Stimulated activated CD4-positive, alpha-beta T cell treated with anti-CD3 and anti-CD28 coated beads, TNF-alpha, amount 100 ng/mL, for 48 hours (primary cell): ENCODE data around the gene PRSS22.

Source experiments
- DNase-seq, 3 donors: peaks; one replicate each; pipeline ENCODE4 v3.0.0-alpha.2; 2020; ENCODE audit warnings: low read depth in 3 of 3

PRSS22 gene

DNA sequence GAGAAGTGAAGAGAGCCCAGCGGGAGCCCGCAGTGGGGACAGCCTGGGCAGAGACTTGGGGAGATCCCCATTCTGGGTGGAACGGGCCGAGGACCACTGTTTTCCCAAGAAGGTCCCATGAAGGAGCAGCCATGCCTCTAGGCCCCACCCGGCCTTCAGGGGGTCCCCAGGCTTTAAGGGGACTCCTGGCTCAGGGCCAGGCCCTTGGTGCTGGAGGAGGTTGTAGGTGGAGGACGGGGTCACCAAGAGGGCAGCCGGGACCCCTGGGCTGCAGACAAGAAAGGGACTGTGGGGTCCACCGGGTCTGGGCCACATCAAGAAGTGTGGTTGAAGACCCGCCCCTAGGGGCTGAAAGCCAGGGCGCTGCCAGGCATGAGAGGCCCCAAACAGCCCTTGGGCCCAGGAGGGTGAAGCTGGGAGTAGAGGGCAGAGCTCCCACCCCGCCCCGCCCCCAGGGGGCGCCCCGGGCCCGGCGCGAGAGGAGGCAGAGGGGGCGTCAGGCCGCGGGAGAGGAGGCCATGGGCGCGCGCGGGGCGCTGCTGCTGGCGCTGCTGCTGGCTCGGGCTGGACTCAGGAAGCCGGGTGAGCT is 41.1 kb downstream of the PRSS22 start, which contains the start of gene PRSS21:
TSS of gene PRSS21 (plus strand) at position 487 of the 589 bp plus-strand sequence. CDS start at position 519, 32 bp downstream.
- DNase-seq, result peak in 1 of 3 donors; percentile 15

DNA sequence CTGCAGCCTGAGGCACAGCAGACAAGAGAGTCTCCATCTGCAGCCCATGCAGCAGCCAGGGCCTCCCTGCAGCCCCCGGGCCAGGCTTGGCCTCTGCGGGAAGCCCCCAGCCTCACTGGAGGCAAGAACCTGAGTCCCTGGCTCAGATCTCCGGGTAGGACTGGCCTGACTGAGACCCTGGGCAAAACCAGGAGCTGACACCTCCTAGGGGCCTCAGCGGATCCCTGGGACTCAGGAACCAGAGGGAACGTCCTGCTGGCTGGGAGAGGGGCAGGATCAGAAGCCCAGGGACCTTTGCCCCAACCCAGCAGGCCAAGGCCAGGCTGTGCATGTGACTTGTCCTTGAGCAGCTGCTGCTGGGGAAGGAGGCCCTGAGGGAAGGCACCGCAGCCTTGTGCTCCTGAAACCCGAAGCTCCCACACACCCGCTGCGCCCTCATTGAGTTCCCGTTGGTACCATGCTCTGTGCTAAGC is 42.6 kb downstream of the PRSS22 start:
- DNase-seq, result no peak

DNA sequence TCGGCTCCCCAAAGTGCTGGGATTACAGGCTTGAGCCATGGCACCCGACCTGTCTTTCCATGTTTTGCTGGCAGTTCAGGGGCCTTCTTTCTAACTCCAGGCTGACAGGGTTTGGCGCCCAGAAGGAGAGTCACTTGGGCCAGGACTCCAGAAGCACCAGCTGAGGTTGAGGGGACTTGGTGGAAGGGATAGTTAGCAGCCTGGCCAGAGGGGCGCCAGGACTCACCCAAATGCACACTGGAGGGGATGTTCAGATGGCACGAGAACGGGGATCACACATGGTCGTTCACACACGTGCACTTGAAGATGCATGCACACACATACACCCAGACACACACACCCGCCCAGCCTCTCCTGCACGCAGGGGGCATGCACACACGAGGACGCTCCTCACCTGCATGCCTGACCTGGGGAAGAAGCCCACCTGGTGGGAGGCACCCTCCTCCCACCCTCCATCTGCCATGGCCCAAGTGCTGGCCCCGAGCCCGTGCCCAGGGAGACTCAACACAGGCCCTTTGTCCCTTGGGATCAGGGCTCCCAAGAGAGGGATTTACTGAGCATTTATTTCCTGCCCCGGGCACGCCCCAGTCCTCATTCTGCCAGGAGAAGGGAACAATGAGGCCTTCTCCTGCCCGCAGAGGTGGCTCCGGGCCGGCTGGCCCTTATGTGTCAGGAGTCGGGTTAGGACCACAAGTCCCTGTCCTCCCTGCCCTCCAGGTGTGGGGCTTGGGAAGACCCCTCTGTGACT is 43.2 kb downstream of the PRSS22 start:
- DNase-seq, result no peak

DNA sequence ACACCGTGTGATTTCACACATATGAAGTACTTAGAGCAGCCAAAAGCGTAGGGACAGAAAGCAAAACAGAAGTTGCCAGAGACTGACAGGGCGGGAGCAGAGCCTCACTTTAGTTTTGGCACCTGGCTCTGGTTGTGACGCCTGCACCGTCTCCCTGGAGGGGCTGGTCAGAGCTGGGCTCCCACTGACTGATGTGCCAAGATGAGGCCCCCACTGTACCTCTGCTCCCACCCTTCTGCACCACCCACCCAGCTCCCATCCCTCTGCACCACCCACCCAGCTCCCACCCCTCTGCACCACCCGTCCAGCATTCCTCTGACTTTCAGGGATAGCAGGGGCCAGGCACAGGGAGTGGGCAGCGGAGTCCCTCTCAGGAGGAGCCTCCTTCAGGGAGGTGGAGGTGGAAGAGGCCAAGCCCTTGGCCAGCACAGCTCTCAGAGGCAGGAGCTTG is 44.2 kb downstream of the PRSS22 start:
- DNase-seq, result no peak

DNA sequence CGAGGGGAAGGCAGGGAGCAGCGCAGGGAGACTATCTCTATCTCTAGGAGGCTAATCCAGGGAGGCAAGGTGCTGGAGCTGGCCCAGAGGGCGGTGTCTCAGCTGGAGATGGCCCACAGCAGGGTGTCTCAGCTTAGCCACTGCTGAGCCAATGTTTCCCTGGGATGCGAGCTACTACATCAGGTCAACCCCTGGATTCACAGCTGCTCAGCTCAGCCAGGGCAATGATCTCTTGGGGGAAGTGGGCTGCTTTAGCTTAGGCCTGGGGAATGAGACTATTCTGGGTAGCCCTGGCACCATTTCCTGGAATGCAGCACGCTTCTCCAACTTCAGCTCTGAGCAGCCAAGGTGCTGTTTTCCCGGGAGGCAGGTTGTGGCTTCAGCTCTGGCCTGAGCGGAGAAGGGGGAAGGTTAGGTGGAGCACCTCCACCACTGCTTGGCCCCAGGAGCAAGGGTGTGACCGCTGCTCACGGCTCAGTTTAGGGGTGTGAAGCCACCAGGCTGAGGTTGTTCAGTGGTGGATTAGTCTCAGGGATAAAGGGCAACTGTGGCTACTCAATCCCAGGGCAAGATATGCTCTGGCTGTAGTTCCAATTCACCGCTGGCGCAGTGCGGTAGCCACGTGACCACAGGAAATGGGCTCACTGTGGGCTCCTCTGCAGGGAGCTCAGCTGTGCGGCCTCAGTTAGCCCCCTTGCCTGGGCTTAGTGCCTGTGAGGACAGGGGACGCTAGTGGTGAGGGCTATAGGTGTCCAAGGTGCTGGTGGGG is 46.1 kb downstream of the PRSS22 start:
- DNase-seq, result no peak

DNA sequence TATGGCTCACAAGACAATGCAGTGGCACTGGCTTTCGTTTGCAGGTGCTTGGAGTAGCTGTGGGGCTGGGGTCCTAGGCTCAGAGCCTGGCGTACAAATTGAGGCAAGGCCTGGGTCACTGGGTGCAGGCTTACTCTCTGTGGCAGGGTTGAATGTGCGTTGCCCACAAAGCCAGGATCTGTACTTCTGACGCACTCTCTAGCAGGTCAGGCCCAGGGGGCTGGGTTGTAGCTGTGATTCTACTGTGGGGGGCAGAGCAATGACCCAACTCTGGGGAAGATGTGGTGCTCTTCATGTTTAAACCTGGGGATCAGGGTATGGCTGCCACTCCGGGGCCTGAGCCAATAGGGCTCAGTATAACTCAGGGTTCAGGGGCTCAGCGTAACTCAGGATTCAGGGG is 47.3 kb downstream of the PRSS22 start:
- no peak for DNase-seq

DNA sequence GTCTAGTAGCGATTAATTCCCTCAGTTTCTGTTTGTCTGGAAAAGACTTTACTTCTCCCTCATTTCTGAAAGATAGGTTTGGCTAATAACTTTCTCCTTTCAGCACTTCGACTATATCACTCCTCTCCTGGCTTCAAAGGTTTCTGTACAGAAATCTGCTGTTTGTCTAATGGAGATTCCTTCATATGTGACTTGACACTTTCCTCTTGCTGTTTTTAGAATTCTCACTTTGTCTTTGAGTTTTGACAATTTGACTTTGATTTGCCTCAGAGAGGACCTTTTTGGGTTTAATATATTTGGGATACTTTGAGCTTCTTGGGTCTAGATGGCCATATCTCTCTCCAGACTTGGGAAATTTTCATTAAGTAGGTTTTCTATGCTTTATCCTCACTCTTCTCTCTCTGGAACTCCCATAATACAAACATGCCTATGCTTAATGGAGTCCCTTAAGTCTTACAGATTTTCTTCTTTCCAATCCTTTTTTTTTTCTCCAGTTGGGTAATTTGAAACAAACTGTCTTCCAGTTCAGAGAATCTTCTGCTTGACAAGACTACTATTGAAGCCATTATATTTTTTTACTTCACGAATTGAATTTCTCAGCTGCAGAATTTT is 48.7 kb downstream of the PRSS22 start:
- no peak for DNase-seq

DNA sequence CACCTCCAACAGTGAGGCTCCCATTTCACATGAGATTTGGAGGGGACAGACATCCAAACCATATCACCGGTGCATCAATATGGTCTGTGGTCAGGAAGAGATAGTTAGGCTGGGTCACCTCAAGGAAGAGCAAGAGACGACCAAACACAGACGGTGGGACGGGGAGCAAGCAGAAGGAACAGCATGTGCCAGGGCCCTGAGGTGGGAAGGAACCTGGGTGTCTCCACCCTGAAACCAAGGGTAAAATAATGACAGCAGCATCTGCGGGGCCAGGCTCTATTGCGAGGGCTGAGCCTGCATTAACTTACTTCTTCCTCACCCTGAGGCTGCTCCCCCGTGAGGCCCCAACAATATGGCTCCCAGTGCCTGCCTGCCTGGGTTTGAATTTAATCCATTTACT is 49.8 kb downstream of the PRSS22 start:
- no peak for DNase-seq

DNA sequence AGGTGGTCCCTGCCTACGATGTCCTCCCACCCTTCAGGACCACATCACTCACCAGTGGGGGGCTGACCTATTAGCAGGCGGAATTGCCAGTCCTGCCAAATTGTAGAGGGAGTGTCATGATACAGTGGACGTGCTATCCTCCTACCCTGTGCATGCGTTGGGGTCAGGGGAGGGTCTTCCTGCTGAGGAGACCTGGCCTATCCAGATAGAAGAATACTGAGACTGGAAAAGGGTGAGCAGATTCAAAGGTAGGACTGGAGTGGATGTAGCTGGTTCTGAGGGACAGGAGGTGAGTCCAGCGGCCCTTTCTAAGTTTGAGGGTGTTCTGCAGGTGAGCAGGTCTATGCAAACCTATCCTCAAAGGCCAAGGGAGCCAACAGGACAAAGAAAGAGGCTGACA is 51.7 kb downstream of the PRSS22 start:
- DNase-seq, result no peak

DNA sequence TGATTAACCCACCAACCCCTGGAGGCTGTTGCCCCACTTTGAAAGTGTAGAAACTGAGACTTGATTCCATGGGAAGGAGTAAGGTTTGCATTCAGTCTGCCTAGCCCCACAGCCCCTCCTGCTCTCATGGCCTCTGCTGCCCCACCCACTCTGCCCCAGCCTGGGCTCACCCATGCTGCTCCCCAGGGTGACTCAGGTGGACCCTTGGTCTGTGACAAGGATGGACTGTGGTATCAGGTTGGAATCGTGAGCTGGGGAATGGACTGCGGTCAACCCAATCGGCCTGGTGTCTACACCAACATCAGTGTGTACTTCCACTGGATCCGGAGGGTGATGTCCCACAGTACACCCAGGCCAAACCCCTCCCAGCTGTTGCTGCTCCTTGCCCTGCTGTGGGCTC is 53.2 kb downstream of the PRSS22 start:
- DNase-seq, result no peak

DNA sequence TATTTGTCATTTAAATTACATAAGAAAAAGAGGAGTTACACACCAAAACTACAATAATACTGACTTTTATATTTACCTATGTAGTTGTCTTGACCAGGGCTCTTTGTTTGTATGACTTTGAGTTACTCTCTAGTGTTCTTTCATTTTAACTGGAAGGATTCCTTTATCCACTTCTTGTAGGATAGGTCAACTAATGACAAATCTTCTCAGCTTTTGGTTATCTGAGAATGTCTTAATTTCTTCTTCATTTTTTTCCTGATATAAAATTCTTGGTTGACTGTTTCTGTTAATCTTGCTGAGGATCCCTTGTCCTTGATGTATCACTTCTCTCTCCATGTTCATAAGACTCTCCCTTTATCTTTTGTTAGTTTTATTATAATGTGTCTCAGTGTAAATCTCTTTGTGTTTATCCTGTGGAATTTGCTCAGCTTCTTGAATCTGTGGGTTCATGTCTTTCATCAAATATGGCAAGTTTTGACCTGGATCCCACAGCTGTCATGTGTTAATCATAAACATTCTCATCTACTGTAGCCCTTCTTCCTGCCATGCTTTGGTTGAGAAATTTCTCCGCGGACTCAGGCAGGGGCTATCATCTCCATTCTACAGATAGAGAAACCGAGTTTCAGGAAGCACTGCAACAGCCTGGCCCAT is 54.3 kb downstream of the PRSS22 start:
- no peak for DNase-seq
